Ovary (tissue), 3 donors: ENCODE measurements around the gene GSKIP.

Source experiments
- POLR2A ChIP-seq: fragments of 450-650 bp; IDR thresholded peaks from one replicate; pipeline ENCODE4 v1.6.1; 2017; ENCODE audit warnings: antibody characterized with exemption, mild to moderate bottlenecking, moderate library complexity
- TF ChIP-seq, protein P1 (sequence below), 3 donors: fragments of 450-650 bp in 2 of 3; fragments of 200-600 bp in 1 of 3; IDR thresholded peaks; one replicate each; pipeline versions ENCODE4 v1.5.1 to v1.8.0; 2016 to 2022; ENCODE audit warnings: antibody characterized with exemption in 3 of 3, mild to moderate bottlenecking in 1 of 3
- donor health status: DM: no; HTN: no; CAD: no.

DNA sequence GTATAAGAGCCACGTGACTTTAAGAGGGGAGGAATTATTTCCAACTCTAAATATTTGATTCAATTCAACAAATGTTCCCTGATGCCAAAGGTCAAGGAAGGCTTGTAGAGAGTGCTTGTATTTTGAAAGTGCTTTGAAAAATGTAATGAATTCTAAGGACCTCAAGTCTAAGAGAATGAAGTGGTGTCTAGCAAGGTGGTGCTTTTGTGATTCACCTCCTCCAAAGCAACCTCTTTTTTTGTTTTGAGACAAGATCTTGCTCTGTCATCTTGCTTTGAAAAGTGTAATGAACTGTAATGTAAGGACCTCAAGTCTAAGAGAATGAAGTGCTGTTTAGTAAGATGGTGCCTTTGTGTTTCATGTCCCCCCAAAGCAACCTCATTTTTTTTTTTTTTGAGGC lies 42.4 kb downstream of the GSKIP start:
- TF ChIP-seq POLR2A = no peak
- TF ChIP-seq, protein P1, sequence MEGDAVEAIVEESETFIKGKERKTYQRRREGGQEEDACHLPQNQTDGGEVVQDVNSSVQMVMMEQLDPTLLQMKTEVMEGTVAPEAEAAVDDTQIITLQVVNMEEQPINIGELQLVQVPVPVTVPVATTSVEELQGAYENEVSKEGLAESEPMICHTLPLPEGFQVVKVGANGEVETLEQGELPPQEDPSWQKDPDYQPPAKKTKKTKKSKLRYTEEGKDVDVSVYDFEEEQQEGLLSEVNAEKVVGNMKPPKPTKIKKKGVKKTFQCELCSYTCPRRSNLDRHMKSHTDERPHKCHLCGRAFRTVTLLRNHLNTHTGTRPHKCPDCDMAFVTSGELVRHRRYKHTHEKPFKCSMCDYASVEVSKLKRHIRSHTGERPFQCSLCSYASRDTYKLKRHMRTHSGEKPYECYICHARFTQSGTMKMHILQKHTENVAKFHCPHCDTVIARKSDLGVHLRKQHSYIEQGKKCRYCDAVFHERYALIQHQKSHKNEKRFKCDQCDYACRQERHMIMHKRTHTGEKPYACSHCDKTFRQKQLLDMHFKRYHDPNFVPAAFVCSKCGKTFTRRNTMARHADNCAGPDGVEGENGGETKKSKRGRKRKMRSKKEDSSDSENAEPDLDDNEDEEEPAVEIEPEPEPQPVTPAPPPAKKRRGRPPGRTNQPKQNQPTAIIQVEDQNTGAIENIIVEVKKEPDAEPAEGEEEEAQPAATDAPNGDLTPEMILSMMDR (IDR thresholded peaks at IDR 0.05) = no peak
